ENCODE data around the gene TMA7.
"Not testable (repeated sequence)": the region's sequence is repeated elsewhere in the genome, so short reads cannot be mapped to it uniquely, and the experiment has no call there.

Gene TMA7

GRCh38 chr3:48437812-48438211 lies 2.2 kb upstream of the TMA7 start:
- no peak for DNase-seq

- no peak for DNase-seq
Measured at GRCh38 chr3:48440590-48440958, 517 bp downstream of the TMA7 start.

GRCh38 chr3:48441940-48442339 lies 1.9 kb downstream of the TMA7 start:
- no peak for DNase-seq

- DNase-seq, result no peak
Measured at GRCh38 chr3:48445277-48445882, 5.3 kb downstream of the TMA7 start.

GRCh38 chr3:48446043-48446424 lies 6.0 kb downstream of the TMA7 start:
- no peak for DNase-seq

- peak; percentile 55 to 71 for DNase-seq
Measured at GRCh38 chr3:48446425-48447193, 6.6 kb downstream of the TMA7 start, which contains the start of gene ATRIP. TSS of gene ATRIP (plus strand) at chr3:48446737. CDS start at chr3:48446846, 109 bp downstream.

GRCh38 chr3:48451270-48451669 lies 11.2 kb downstream of the TMA7 start:
- no peak for DNase-seq

GRCh38 chr3:48456456-48456855 lies 16.4 kb downstream of the TMA7 start:
- DNase-seq, result no peak

- DNase-seq, result no peak
Measured at GRCh38 chr3:48459331-48459730, 19.3 kb downstream of the TMA7 start.

- DNase-seq, result peak; percentile 51 to 58
Measured at GRCh38 chr3:48459773-48460516, 19.9 kb downstream of the TMA7 start.

- DNase-seq, result no peak
Measured at GRCh38 chr3:48460517-48460902, 20.5 kb downstream of the TMA7 start.

- not testable (repeated sequence) for DNase-seq
Measured at GRCh38 chr3:48461767-48462166, 21.7 kb downstream of the TMA7 start.

- no peak for DNase-seq
Measured at GRCh38 chr3:48463703-48464102, 23.6 kb downstream of the TMA7 start.

- no peak for DNase-seq
Measured at GRCh38 chr3:48464713-48465221, 24.7 kb downstream of the TMA7 start.

GRCh38 chr3:48465237-48465530 lies 25.1 kb downstream of the TMA7 start:
- DNase-seq, result no peak

GRCh38 chr3:48465531-48466378 lies 25.7 kb downstream of the TMA7 start:
- peak; percentile 98 to 99 for DNase-seq

GRCh38 chr3:48466386-48467109 lies 26.5 kb downstream of the TMA7 start:
- DNase-seq, result no peak

GRCh38 chr3:48467110-48467454 lies 27.0 kb downstream of the TMA7 start:
- no peak for DNase-seq

- peak; percentile 28 to 56 for DNase-seq
Measured at GRCh38 chr3:48467473-48468267, 27.6 kb downstream of the TMA7 start.

GRCh38 chr3:48468329-48468731 lies 28.3 kb downstream of the TMA7 start:
- DNase-seq, result no peak

All from cerebellar nuclear complex (tissue), 1 donor.